RWPE2 (cell line): ENCODE results near the gene SORCS1.
A peak's percentile ranks its signal among the peaks of the same experiment; 100 is the strongest.

Experiments
- ATAC-seq: fragments of 200-7000 bp; cut with Tn5 transposase; 3 replicates; pipeline ENCODE4 v1.9.1; 2021; ENCODE audit warnings: low read depth
- DNase-seq: peaks from one replicate; pipeline ENCODE4 v3.0.0-alpha.2; 2020; ENCODE audit warnings: low spot score
- H3K27ac ChIP-seq: fragments of 450-650 bp; 2 replicates; pipeline ENCODE4 v1.5.1; 2017; ENCODE audit warnings: mild to moderate bottlenecking; ENCODE audit not compliant: poor library complexity, severe bottlenecking
- H3K27me3 ChIP-seq: fragments of 250-450 bp; sonication (Bioruptor Pico); 2 replicates; pipeline ENCODE4 v1.5.1; 2021; ENCODE audit warnings: mild to moderate bottlenecking, moderate library complexity; ENCODE audit not compliant: insufficient read depth, poor library complexity, severe bottlenecking
- H3K36me3 ChIP-seq: fragments of 250-450 bp; sonication (Bioruptor Pico); 2 replicates; pipeline ENCODE4 v1.5.1; 2020; ENCODE audit warnings: low read depth, mild to moderate bottlenecking, moderate library complexity
- H3K4me1 ChIP-seq: fragments of 250-450 bp; sonication (Bioruptor Pico); 2 replicates; pipeline ENCODE4 v1.5.1; 2021; ENCODE audit warnings: mild to moderate bottlenecking, moderate library complexity; ENCODE audit not compliant: insufficient read depth, poor library complexity, severe bottlenecking
- H3K4me3 ChIP-seq: fragments of 250-450 bp; sonication (Bioruptor Pico); 2 replicates; pipeline ENCODE4 v1.5.1; 2021; ENCODE audit warnings: mild to moderate bottlenecking, moderate library complexity; ENCODE audit not compliant: severe bottlenecking
- H3K9me3 ChIP-seq: fragments of 250-450 bp; sonication (Bioruptor Pico); 2 replicates; pipeline ENCODE4 v1.5.1; 2021; ENCODE audit warnings: mild to moderate bottlenecking, moderate library complexity; ENCODE audit not compliant: severe bottlenecking
- CTCF ChIP-seq: fragments of 450-650 bp; IDR thresholded peaks from one replicate; pipeline ENCODE4 v1.5.1; 2017; ENCODE audit warnings: mild to moderate bottlenecking, moderate library complexity; ENCODE audit not compliant: poor library complexity, severe bottlenecking

SORCS1 gene

GRCh38 chr10:107163881-107164861, at the start of gene SORCS1:
Gene SORCS1 (minus strand): TSS chr10:107164706.
- H3K4me1 ChIP-seq: no peaks in the 10 kb centered on the region
- no peaks in the 10 kb centered on the region for H3K36me3 ChIP-seq
- no peak within 1 kb of the TSS for H3K27ac ChIP-seq
- H3K4me3 ChIP-seq: no peak within 1 kb of the TSS
- no peak for TF ChIP-seq CTCF
- DNase-seq: peak; percentile 42
- H3K9me3 ChIP-seq: no peaks in the 10 kb centered on the region
- peaks cover 65% of the 10 kb centered on the region for H3K27me3 ChIP-seq
- ATAC-seq: 0 out of 3 replicates have a peak, but pooled peaks have one; percentile 23

GRCh38 chr10:107214261-107214660, 49.8 kb upstream of the SORCS1 start:
- DNase-seq (no peak), ATAC-seq (no peak)
- Histone ChIP-seq H3K9me3 (no peaks in the 10 kb centered on the region), H3K27ac (no peak overlapping the region), H3K4me3 (no peak overlapping the region), H3K36me3 (no peaks in the 10 kb centered on the region), H3K27me3 (no peaks in the 10 kb centered on the region), H3K4me1 (no peaks in the 10 kb centered on the region)
- TF ChIP-seq CTCF: no peak

GRCh38 chr10:107213861-107214260, 49.4 kb upstream of the SORCS1 start:
- H3K36me3 ChIP-seq: no peaks in the 10 kb centered on the region
- TF ChIP-seq CTCF: no peak
- H3K4me1 ChIP-seq: no peaks in the 10 kb centered on the region
- H3K27ac ChIP-seq: no peak overlapping the region
- ATAC-seq (no peak), DNase-seq (no peak)
- no peaks in the 10 kb centered on the region for H3K27me3 ChIP-seq
- H3K9me3 ChIP-seq: no peaks in the 10 kb centered on the region
- no peak overlapping the region for H3K4me3 ChIP-seq

- Histone ChIP-seq H3K4me1 (no peaks in the 10 kb centered on the region), H3K36me3 (no peaks in the 10 kb centered on the region), H3K9me3 (no peaks in the 10 kb centered on the region), H3K4me3 (no peak overlapping the region), H3K27me3 (no peaks in the 10 kb centered on the region), H3K27ac (no peak overlapping the region)
- TF ChIP-seq CTCF: no peak
- no peak for DNase-seq
- no peak for ATAC-seq
Observed at GRCh38 chr10:107206833-107207232, 42.3 kb upstream of the SORCS1 start.

- Histone ChIP-seq H3K9me3 (no peaks in the 10 kb centered on the region), H3K4me1 (no peaks in the 10 kb centered on the region), H3K27me3 (peaks cover 33% of the 10 kb centered on the region), H3K4me3 (no peak overlapping the region), H3K36me3 (no peaks in the 10 kb centered on the region), H3K27ac (no peak overlapping the region)
- ATAC-seq (no peak), DNase-seq (no peak)
- TF ChIP-seq CTCF: no peak
Observed at GRCh38 chr10:107169516-107169915, 5.0 kb upstream of the SORCS1 start.
